Fibroblast of lung (primary cell): ENCODE data around the gene TMEM163. TPM values are rescaled to one million over a fixed set of nuclear protein-coding genes. Genes with fewer than 3 reads are reported as not detected.

Experiments used
- DNase-seq, 2 donors: peaks; one replicate each; pipeline versions ENCODE4 v3.0.0 to v3.0.0-alpha.2; 2010; ENCODE audit warnings: low read depth in 2 of 2
- H2AFZ ChIP-seq: 2 replicates; pipeline ENCODE4 v1.5.1; 2012; ENCODE audit warnings: low read length, control low read depth, inconsistent platforms
- H3K27ac ChIP-seq: 2 replicates; pipeline ENCODE4 v1.5.1; 2011; ENCODE audit warnings: low read length, control low read depth; ENCODE audit not compliant: insufficient read depth
- H3K27me3 ChIP-seq: 2 replicates; pipeline ENCODE4 v1.5.1; 2011; ENCODE audit warnings: mild to moderate bottlenecking, low read length; ENCODE audit not compliant: control insufficient read depth, insufficient read depth
- H3K36me3 ChIP-seq: 2 replicates; pipeline ENCODE4 v1.5.1; 2011; ENCODE audit warnings: low read length; ENCODE audit not compliant: control insufficient read depth, insufficient read depth
- H3K4me1 ChIP-seq: 2 replicates; pipeline ENCODE4 v1.5.1; 2011; ENCODE audit warnings: low read length; ENCODE audit not compliant: control insufficient read depth, insufficient read depth; ENCODE audit errors: extremely low read depth
- H3K4me2 ChIP-seq: 2 replicates; pipeline ENCODE4 v1.5.1; 2011; ENCODE audit warnings: low read length, control low read depth; ENCODE audit not compliant: insufficient read depth; ENCODE audit errors: extremely low read depth
- H3K4me3 ChIP-seq, 4 experiments: fragments of 200-600 bp in 1 of 4; sonication (generic) in 1 of 4; replicated peaks in 1 of 4; 2 replicates each; pipeline ENCODE4 v1.5.1; 2011 to 2016; ENCODE audit warnings: low read length in 4 of 4, low read depth in 3 of 4, mild to moderate bottlenecking in 3 of 4, control low read depth in 2 of 4, inconsistent platforms in 1 of 4, mixed read lengths in 1 of 4; ENCODE audit not compliant: insufficient read depth in 1 of 4; ENCODE audit errors: control extremely low read depth in 1 of 4
- H3K79me2 ChIP-seq: 2 replicates; pipeline ENCODE4 v1.5.1; 2012; ENCODE audit warnings: mild to moderate bottlenecking, low read length, inconsistent platforms; ENCODE audit not compliant: control insufficient read depth, insufficient read depth
- H3K9ac ChIP-seq: 2 replicates; pipeline ENCODE4 v1.5.1; 2011; ENCODE audit warnings: mild to moderate bottlenecking, low read length, control low read depth; ENCODE audit not compliant: insufficient read depth
- H3K9me3 ChIP-seq: 2 replicates; pipeline ENCODE4 v1.5.1; 2012; ENCODE audit warnings: low read depth, low read length; ENCODE audit not compliant: control insufficient read depth, insufficient read depth
- H4K20me1 ChIP-seq: 2 replicates; pipeline ENCODE4 v1.5.1; 2011; ENCODE audit warnings: low read length; ENCODE audit not compliant: control insufficient read depth, insufficient read depth; ENCODE audit errors: extremely low read depth
- EZH2 ChIP-seq: IDR thresholded peaks from 2 replicates; pipeline ENCODE4 v1.5.1; 2012; ENCODE audit warnings: low read length, control low read depth, mild to moderate bottlenecking; ENCODE audit errors: missing control alignments
- polyA plus RNA-seq, 2 donors: library from polyadenylated mRNA; depleted of rRNA in 1 of 2; stranded (reverse) in 1 of 2; unstranded in 1 of 2; fragments of >200 nt; gene quantifications; 2 replicates each; pipeline ENCODE4 v1.2.1, GENCODE V29; 2011 to 2012; ENCODE audit warnings: missing spikeins in 1 of 2
- total RNA-seq: library from RNA; depleted of rRNA; stranded (reverse); fragments of >200 nt; gene quantifications from 2 replicates; pipeline ENCODE4 v1.2.1, GENCODE V29; 2014
- TF ChIP-seq, protein P1 (sequence below), 2 donors: IDR thresholded peaks in 1 of 2; conservative IDR thresholded peaks in 1 of 2; 1 replicate in 1 of 2; 2 replicates in 1 of 2; pipeline ENCODE4 v1.5.1; 2011 to 2012; ENCODE audit warnings: low read length in 2 of 2, control low read depth in 1 of 2, inconsistent platforms in 1 of 2, low read depth in 1 of 2, mild to moderate bottlenecking in 1 of 2

Gene TMEM163
- total and polyA plus RNA-seq, 2 donors (not counting 1 experiment from before 2014, with no cell fraction given), result under 0.01 to 0.03 TPM

DNA sequence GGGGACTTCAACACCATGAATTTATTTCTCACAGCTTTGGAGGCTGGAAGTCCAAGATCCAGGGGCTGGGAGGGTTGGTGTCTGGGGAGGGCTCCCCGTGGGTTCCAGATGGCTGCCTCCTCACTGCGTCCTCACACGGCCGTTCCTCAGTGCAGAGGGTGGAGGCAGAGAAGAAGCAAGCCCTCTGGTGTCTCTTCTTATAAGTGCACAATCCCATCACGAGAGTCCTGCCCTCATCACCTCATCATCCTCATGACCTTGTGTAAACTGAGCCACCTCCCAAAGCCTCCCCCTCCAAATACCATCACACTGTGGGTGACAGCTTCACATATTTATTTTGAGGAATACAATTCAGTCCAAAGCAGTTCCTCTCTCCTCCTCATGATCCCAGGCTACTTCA is 26.3 kb downstream of the TMEM163 start:
- TF ChIP-seq, protein P1, sequence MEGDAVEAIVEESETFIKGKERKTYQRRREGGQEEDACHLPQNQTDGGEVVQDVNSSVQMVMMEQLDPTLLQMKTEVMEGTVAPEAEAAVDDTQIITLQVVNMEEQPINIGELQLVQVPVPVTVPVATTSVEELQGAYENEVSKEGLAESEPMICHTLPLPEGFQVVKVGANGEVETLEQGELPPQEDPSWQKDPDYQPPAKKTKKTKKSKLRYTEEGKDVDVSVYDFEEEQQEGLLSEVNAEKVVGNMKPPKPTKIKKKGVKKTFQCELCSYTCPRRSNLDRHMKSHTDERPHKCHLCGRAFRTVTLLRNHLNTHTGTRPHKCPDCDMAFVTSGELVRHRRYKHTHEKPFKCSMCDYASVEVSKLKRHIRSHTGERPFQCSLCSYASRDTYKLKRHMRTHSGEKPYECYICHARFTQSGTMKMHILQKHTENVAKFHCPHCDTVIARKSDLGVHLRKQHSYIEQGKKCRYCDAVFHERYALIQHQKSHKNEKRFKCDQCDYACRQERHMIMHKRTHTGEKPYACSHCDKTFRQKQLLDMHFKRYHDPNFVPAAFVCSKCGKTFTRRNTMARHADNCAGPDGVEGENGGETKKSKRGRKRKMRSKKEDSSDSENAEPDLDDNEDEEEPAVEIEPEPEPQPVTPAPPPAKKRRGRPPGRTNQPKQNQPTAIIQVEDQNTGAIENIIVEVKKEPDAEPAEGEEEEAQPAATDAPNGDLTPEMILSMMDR (conservative IDR thresholded peaks at IDR 0.05 in 1 of 2, IDR thresholded peaks at IDR 0.05 in 1 of 2; ENCODE audit: low read depth in 1 of 2, low read length in 2 of 2), result no peak
- TF ChIP-seq EZH2, result no peak
- no peaks in the 10 kb centered on the region for H3K4me1 ChIP-seq
- H3K36me3 ChIP-seq, result no peaks in the 10 kb centered on the region
- H3K9me3 ChIP-seq, result no peaks in the 10 kb centered on the region
- H3K4me2 ChIP-seq, result no peak overlapping the region
- H4K20me1 ChIP-seq, result no peaks in the 10 kb centered on the region
- no peaks in the 10 kb centered on the region for H3K79me2 ChIP-seq
- no peak overlapping the region for H2AFZ ChIP-seq
- no peak overlapping the region for H3K4me3 ChIP-seq
- DNase-seq, result no peak
- H3K27ac ChIP-seq, result no peak overlapping the region
- no peaks in the 10 kb centered on the region for H3K27me3 ChIP-seq
- no peak overlapping the region for H3K9ac ChIP-seq

- DNase-seq, result no peak
- Histone ChIP-seq H2AFZ (no peak overlapping the region), H3K9me3 (no peaks in the 10 kb centered on the region), H3K4me3 (no peak overlapping the region), H4K20me1 (no peaks in the 10 kb centered on the region), H3K4me2 (no peak overlapping the region), H3K36me3 (no peaks in the 10 kb centered on the region), H3K27me3 (no peaks in the 10 kb centered on the region), H3K27ac (no peak overlapping the region), H3K4me1 (no peaks in the 10 kb centered on the region), H3K79me2 (no peaks in the 10 kb centered on the region), H3K9ac (no peak overlapping the region)
- TF ChIP-seq, protein P1 (conservative IDR thresholded peaks at IDR 0.05 in 1 of 2, IDR thresholded peaks at IDR 0.05 in 1 of 2; ENCODE audit: low read depth in 1 of 2, low read length in 2 of 2), result no peak
- TF ChIP-seq EZH2, result no peak
Observed at GRCh38 chr2:134690629-134691215, 28.1 kb downstream of the TMEM163 start.

- Histone ChIP-seq H3K36me3 (no peaks in the 10 kb centered on the region), H3K4me3 (no peak overlapping the region), H3K4me2 (no peak overlapping the region), H3K4me1 (no peaks in the 10 kb centered on the region), H2AFZ (no peak overlapping the region), H3K27me3 (no peaks in the 10 kb centered on the region), H3K79me2 (no peaks in the 10 kb centered on the region), H3K9me3 (no peaks in the 10 kb centered on the region), H3K27ac (no peak overlapping the region), H4K20me1 (no peaks in the 10 kb centered on the region), H3K9ac (no peak overlapping the region)
- DNase-seq, result no peak
- no peak for TF ChIP-seq EZH2
- TF ChIP-seq, protein P1 (conservative IDR thresholded peaks at IDR 0.05 in 1 of 2, IDR thresholded peaks at IDR 0.05 in 1 of 2; ENCODE audit: low read depth in 1 of 2, low read length in 2 of 2), result no peak
Observed at GRCh38 chr2:134689315-134689714, 29.5 kb downstream of the TMEM163 start.
